Activated CD8-positive, alpha-beta memory T cell treated with anti-CD3 and anti-CD28 coated beads, Interleukin-2, amount 50 U/mL, for 48 hours (primary cell): ENCODE data around the gene ICA1L.

Source experiments
- DNase-seq: peaks from one replicate; pipeline ENCODE4 v3.0.0-alpha.2; 2020

Gene ICA1L

GRCh38 chr2:202780514-202781021, 91.0 kb downstream of the ICA1L start:
- DNase-seq = peak; percentile 57

- DNase-seq = no peak
Measured at GRCh38 chr2:202778217-202778616, 93.3 kb downstream of the ICA1L start.

DNA sequence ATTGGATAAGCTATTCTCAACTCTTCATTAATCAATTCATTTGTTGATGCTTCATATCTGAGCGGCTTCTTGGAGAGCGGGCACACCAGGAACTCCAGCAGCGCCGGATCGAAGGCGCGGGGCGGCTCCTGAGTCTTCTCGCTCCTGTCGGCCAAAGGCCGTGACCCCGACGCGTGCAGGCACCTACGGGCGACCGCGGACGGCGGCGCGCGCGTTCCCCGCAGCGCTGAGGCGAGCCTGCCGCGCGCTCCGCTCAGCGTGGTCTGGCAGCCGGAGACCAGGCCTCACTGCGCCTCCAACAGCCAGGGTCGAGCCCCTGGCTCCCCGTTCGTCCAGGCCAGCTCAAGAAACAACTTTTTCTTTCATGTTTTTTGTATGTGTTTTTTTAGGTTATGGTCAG, 97.5 kb downstream of the ICA1L start:
- no peak for DNase-seq

- no peak for DNase-seq
Measured at GRCh38 chr2:202773301-202773973, 98.1 kb downstream of the ICA1L start.

- DNase-seq = no peak
Measured at GRCh38 chr2:202771741-202772460, 99.7 kb downstream of the ICA1L start.

DNA sequence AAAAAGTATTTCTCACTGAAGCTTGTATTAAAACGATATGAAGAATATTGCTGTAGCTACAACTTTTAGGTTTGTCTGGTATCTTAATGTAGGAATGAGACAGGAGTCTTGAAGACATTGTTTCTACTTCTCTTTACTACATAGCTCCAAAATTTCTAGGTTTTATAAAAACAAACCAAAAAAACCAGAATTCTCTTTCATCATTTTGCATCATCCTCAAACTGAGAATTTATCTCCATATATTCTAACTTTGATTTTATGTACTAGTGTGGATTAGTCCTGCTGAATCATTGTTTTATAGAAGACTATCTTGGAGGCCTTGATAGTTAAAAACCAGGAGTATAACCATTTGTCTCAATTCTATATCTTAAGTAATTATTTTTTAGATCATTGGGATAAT, 100.2 kb downstream of the ICA1L start:
- no peak for DNase-seq

DNA sequence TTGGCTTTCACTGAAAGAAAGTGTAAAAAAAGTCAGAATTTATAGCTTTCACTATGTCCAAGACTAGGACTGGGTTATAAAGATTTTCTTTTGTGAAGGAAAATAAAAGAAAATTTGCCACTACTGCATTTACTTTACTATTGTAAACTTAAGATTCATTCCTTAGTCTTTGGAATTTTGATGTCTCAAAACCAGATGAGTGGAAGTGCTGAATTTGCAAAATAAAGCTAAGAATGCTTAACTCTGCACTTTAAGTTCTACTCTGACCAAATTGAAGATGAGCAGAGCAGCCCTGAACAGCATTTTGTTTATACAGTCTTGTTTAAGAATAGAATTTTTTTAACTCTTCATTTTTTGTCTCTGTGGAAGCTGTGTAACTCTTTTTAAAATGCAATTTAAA, 102.4 kb downstream of the ICA1L start:
- DNase-seq = no peak

- DNase-seq = no peak
Measured at GRCh38 chr2:202768273-202768672, 103.3 kb downstream of the ICA1L start.

- DNase-seq = no peak
Measured at GRCh38 chr2:202765436-202765835, 106.1 kb downstream of the ICA1L start.

- no peak for DNase-seq
Measured at GRCh38 chr2:202764991-202765390, 106.6 kb downstream of the ICA1L start.

DNA sequence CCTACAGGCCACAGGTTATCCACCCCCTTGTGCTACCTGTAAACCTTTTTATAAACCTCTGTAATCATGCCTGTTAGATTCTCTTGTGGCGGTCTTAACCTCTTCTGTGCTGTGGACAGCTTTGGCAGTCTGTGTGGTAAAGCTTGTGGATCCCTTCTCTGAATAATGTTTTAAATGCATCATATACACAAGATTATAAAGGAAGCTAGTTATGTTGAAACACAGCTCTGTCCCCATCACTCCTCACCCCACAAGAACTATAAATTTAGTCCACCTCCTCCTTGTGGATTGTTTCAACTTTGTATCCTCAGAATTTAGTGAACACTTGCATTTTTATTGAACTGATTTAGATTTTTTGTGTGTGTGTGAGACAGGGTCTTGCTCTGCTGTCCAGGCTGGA, 107.7 kb downstream of the ICA1L start:
- DNase-seq = no peak

DNA sequence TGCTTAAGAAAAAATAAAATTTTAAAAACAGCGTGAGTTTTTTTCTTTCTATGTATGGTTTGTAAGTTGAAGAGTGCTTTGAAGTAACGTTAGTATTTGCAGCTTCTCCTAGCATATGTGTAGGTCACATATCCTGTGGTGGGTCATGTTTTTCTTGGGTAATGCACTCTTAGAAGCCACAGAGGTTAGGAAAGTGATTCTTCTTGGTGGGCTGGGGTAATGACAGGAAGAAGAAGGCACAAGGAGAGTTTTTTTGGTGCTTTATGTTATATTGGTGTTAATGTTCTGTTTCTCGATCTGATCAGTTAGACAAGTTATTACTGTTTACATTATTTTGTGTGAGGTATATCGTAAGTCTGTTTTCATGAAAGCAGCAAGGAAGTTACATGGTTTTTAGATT, 109.0 kb downstream of the ICA1L start:
- DNase-seq = no peak

DNA sequence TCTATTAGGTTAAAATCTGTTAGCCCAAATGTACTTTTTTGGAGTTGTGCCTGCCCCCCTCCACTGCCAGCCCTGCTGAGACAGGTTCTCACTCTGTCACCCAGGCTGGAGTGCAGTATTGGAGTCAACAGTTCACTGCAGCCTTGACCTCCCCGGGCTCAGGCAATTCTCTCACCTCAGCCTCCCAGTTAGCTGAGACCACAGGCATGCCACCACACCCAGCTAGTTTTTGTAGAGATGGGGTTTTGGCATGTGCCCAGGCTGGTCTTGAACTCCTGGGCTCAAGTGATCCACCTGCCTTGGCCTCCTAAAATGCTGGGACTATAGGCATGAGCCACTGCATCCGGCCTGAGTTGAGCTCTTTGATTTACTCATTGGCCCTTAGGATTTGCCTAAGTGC, 110.7 kb downstream of the ICA1L start:
- DNase-seq = no peak

DNA sequence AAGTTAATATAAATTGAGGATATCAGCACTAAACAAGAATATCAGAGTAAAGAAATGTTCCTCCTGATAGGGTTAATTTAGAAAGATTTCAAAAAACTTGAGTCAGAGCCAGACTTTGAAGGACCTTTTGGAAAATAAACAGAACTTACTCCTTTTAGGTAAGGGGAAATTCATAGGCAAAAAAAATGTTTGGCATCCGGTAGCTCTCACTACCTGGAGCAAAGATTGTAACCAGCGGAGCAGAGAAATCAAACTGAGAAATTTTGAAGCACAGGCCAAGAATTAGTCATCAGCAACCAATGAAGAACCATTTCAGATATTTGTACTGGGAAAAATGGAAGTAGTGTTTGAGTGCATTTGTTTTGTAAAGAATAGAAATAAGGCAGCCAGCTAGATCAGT, 113.0 kb downstream of the ICA1L start:
- DNase-seq = no peak

- no peak for DNase-seq
Measured at GRCh38 chr2:202758128-202758527, 113.4 kb downstream of the ICA1L start.

- DNase-seq = no peak
Measured at GRCh38 chr2:202757339-202757738, 114.2 kb downstream of the ICA1L start.

- no peak for DNase-seq
Measured at GRCh38 chr2:202756598-202756997, 115.0 kb downstream of the ICA1L start.

GRCh38 chr2:202754936-202755335, 116.6 kb downstream of the ICA1L start:
- DNase-seq = no peak

DNA sequence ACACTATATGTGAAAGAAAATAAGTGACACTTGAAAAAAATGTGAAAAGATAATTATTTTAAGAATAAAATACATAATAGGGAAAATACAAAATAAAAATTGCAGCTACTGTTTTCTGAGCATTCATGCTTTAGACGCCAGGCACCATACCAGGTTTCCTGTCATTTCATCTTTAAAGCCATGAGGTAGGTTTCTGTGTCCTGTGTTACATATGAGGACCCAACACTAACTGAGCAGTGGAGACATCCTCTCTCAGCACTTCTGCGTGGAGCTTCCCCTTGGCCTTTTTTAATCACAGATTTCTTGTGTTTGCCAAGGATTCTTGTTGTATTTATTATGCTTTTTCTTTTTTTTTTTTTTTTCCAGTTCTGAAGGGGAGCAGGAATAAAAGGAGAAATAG, 119.5 kb downstream of the ICA1L start:
- no peak for DNase-seq

GRCh38 chr2:202750763-202751427, 120.7 kb downstream of the ICA1L start:
- no peak for DNase-seq

DNA sequence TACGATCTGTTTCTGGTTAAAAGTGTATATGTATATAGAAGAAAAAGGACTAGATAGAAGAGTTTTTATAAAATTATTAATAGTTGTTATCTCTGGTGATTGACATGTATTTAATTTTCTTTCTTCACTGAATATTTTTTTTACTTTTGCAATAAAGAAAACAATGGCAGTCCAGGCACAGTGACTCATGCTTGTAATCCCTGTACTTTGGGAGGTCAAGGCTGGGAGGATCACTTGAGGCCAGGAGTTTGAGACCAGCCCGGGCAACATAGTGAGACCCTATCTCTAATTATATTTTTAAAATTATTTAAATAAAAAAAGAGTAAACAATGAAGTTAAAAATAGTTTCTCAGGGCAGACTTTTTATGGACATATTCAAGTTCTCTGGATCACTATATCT, 122.1 kb downstream of the ICA1L start:
- DNase-seq = no peak

- DNase-seq = no peak
Measured at GRCh38 chr2:202743613-202744012, 128.0 kb downstream of the ICA1L start.

GRCh38 chr2:202736826-202737225, 134.7 kb downstream of the ICA1L start:
- DNase-seq = no peak

DNA sequence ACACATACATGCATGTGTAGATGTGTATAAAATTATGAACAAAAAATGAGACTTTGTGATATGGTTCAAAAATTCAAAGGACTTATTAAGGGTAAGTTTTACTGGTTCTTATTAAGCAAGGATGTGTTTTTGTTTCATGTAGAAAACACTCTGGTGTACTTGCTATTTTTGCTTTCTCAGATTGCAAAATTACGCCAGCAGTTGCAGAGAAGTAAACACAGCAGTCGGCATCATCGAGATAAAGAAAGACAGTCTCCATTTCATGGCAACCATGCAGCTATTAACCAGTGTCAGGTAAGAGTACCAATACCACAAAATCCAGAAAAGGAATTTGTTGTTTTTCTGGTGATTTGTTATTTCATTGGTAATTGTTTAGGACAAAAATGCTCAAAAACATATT, 145.5 kb downstream of the ICA1L start:
- DNase-seq = no peak
